Activated CD4-positive, alpha-beta memory T cell treated with anti-CD3 and anti-CD28 coated beads for 36 hours (primary cell): Measurements from ENCODE around the gene TARDBP. TPM values are rescaled to one million over a fixed set of nuclear protein-coding genes. Genes with fewer than 3 reads are reported as not detected.
"Not testable (repeated sequence)": the region's sequence is repeated elsewhere in the genome, so short reads cannot be mapped to it uniquely, and the experiment has no call there.

ENCODE experiments used
- CTCF ChIA-PET: fragments of 350-600 bp; sonication (Branson Sonifier 250); formaldehyde crosslinking; loops from one replicate; lab custom pipeline; 2021; ENCODE audit warnings: antibody characterized with exemption, inconsistent platforms; lab: Charles Lee
- POLR2A ChIA-PET: fragments of 350-600 bp; sonication (Branson Sonifier 250); formaldehyde crosslinking; loops from one replicate; lab custom pipeline; 2021; ENCODE audit warnings: antibody characterized with exemption; lab: Charles Lee
- DNase-seq: peaks from one replicate; pipeline ENCODE4 v3.0.0-alpha.2; 2020
- H3K27ac Mint-ChIP-seq: one replicate; pipeline ENCODE4 v1.8.0; 2021; ENCODE audit warnings: mixed read lengths
- H3K27me3 Mint-ChIP-seq: one replicate; pipeline ENCODE4 v1.8.0; 2021; ENCODE audit warnings: mixed read lengths
- H3K36me3 Mint-ChIP-seq: one replicate; pipeline ENCODE4 v1.8.0; 2021; ENCODE audit warnings: mixed read lengths
- H3K4me1 Mint-ChIP-seq: one replicate; pipeline ENCODE4 v1.8.0; 2021; ENCODE audit warnings: low read depth, mixed read lengths
- H3K4me3 Mint-ChIP-seq: one replicate; pipeline ENCODE4 v1.8.0; 2021; ENCODE audit warnings: mild to moderate bottlenecking, mixed read lengths
- H3K9me3 Mint-ChIP-seq: one replicate; pipeline ENCODE4 v1.8.0; 2021; ENCODE audit warnings: mixed read lengths
- intact Hi-C: fragments of 100-400 bp; cut with micrococcal nuclease; formaldehyde crosslinking; loops from one replicate; pipeline ENCODE4 v1.15.1; 2023
- total RNA-seq, 2 experiments: library from RNA; stranded (reverse); gene quantifications; one replicate each; pipeline ENCODE4 v1.2.3, GENCODE V29; 2021

Gene TARDBP
- total RNA-seq, 2 experiments from 2014 or later, result 175 to 177 TPM

DNA sequence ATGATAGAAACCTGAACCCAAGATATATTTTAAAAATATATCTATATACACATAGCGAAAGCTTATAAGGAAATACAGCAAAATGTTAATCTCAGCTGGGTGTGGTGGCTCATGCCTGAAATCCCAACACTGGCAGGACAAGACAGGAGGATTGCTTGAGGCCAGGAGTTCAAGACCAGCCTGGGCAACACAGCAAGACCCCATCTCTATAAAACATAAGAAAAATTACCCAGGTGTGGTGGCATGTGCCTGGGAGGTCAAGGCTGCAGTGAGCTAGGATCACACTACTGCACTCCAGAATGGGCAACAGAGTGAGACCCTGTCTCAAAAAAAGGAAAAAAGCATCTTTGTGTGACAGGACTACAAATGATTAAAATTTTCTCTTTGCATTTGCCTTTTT, 53.3 kb downstream of the TARDBP start:
- Mint-ChIP-seq H3K4me3 (no peak overlapping the region), H3K9me3 (no peaks in the 10 kb centered on the region), H3K27me3 (no peaks in the 10 kb centered on the region), H3K36me3 (peaks cover 45% of the 10 kb centered on the region), H3K27ac (no peak overlapping the region), H3K4me1 (peaks cover 27% of the 10 kb centered on the region)
- POLR2A ChIA-PET, result no interaction called here
- intact Hi-C loops, result loop anchor here (10.0 kb wide), 1 partner anchor 199 kb away; the partner anchor contains the start of gene MTOR
- CTCF ChIA-PET, result interaction anchor here (8.2 kb wide), 1 partner anchor 29 kb away, joined by 85 read pairs; no protein-coding TSS in a partner anchor
- no peak for DNase-seq

DNA sequence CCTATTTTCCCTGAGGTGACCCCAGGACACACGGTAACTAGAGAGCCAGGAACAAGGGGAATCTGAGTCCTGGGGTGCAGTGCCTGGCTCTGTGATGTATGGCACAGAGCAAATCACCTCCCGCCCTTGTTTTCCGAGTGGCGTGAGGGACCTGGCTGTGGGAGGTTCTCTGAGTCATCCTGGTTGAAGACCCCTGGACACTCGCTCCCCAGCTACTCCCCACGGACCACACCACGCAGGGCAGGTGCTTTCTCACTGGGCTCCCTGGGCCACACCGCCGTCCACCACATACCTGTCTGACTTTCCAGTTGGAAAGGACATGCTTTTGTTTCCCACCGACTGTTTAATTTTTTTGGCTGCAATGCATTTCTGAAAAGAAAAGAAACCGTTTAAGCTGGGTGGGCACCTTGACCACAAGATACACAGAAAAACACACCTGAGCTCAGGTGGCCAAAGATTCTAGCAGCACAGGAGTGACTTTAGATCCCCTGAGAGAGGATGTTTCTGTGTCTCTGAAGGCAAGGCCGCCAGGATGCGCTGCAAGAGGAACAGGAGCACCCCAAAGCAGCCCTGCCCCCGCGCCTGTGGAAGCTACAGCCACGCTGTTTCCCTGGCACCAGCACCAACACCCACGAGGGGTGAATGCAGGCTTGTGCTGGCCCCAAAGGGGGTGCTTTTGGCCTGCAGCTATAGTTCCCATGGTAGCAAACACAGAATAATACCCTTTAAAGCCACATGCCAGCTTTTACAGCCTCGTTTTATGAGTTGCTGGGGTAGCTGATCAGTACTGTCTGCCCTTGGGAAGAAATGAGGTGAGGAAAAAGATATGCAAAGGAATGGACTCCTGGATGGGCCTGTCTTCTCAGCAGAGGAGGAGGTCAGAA, 55.5 kb downstream of the TARDBP start:
- H3K36me3 Mint-ChIP-seq, result peaks cover 58% of the 10 kb centered on the region
- DNase-seq, result no peak
- POLR2A ChIA-PET, result no interaction called here

DNA sequence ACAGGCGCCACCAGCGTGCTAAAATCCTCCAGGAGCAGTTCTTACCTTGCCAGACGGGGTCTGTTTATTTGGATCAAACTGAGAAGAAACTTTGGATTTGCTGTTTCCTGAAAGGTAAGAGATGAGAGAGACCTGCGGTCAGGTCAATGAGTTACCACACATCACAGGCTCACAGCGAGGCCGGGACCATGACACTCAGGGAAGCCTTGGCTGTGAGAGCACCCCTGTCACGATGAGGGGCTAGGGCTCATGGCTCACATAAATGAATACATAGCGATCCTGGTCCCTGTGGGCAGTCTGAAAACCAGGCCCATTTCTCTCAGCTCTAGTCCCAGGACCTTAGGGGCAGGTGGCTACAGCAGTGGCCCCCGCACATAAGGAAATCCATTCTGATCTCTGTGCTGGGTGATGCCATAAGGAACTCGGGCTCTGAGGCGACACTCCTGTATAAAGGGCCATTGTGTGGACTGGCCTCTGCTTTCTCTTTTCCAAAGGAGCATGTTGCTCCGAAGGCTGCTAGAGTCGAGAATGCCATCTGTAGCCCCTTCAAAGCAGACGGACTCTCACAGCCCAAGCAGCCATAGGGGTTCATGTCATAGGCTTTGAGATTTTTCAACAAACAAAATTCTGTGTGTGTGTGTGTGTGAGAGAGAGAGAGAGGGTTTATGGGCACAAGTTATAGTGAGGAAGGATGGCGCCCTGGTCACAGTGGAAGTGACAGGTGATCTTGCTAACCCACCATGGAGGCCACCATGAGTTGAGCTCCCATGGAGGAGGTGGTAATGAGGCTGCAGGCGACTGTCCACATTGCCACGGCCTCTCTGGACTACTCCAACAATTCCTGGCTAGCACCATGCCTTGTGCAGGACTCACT, 56.4 kb downstream of the TARDBP start:
- H3K36me3 Mint-ChIP-seq, result peaks cover 59% of the 10 kb centered on the region
- POLR2A ChIA-PET, result no interaction called here
- intact Hi-C loops, result loop anchor here (10.0 kb wide), 1 partner anchor 196 kb away; the partner anchor contains the start of gene MTOR
- peaks cover under 1% of the 10 kb centered on the region for H3K4me1 Mint-ChIP-seq
- H3K4me3 Mint-ChIP-seq, result no peak overlapping the region
- no peak overlapping the region for H3K27ac Mint-ChIP-seq
- CTCF ChIA-PET, result interaction anchor here (1.2 to 2.6 kb wide), 3 partner anchors 8 to 31 kb away, joined by 4 to 10 read pairs (median 5); partner anchors contain the start of gene SRM
- H3K27me3 Mint-ChIP-seq, result no peaks in the 10 kb centered on the region
- DNase-seq, result no peak
- H3K9me3 Mint-ChIP-seq, result no peaks in the 10 kb centered on the region

More for the DNA sequence above, 55.5 kb downstream of the TARDBP start:
- H3K4me1 Mint-ChIP-seq, result peaks cover 9% of the 10 kb centered on the region
- no peak overlapping the region for H3K4me3 Mint-ChIP-seq
- no peak overlapping the region for H3K27ac Mint-ChIP-seq
- no peaks in the 10 kb centered on the region for H3K9me3 Mint-ChIP-seq
- no peaks in the 10 kb centered on the region for H3K27me3 Mint-ChIP-seq
- CTCF ChIA-PET, result interaction anchor here (1.2 kb wide), 1 partner anchor 30 kb away, joined by 5 read pairs; no protein-coding TSS in a partner anchor
- intact Hi-C loops, result loop anchor here (10.0 kb wide), 1 partner anchor 197 kb away; the partner anchor contains the start of gene MTOR

DNA sequence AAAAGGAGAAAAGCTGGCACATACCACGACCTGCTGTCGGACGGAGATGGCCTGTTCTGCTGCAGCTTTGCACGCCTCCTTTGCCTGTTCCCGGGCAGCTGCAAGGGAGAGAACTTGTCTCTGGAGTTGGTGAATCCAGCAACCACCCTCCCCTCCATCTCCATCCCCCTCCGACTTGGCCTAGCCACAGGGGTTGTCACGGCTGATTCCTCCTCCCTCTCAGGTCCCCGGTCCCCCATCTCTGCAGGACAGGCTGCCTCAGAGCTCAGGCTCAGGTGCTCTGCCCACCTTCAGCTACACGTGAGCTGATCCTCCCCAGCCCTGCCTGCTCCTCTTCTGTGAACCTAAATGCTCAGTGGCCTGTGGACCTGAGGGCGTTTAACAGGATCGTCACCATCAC, 58.4 kb downstream of the TARDBP start:
- intact Hi-C loops, result no loop called here
- no peak for DNase-seq
- Mint-ChIP-seq H3K4me1 (peaks cover 2% of the 10 kb centered on the region), H3K4me3 (no peak overlapping the region), H3K27ac (no peak overlapping the region), H3K9me3 (no peaks in the 10 kb centered on the region), H3K36me3 (peaks cover 55% of the 10 kb centered on the region), H3K27me3 (no peaks in the 10 kb centered on the region)
- POLR2A ChIA-PET, result interaction anchor here (1.3 kb wide), 1 partner anchor 10 kb away, joined by 4 read pairs; the partner anchor contains the start of gene SRM
- CTCF ChIA-PET, result interaction anchor here (0.6 to 2.6 kb wide), 2 partner anchors 28 to 33 kb away, joined by 4 to 10 read pairs; no protein-coding TSS in a partner anchor

DNA sequence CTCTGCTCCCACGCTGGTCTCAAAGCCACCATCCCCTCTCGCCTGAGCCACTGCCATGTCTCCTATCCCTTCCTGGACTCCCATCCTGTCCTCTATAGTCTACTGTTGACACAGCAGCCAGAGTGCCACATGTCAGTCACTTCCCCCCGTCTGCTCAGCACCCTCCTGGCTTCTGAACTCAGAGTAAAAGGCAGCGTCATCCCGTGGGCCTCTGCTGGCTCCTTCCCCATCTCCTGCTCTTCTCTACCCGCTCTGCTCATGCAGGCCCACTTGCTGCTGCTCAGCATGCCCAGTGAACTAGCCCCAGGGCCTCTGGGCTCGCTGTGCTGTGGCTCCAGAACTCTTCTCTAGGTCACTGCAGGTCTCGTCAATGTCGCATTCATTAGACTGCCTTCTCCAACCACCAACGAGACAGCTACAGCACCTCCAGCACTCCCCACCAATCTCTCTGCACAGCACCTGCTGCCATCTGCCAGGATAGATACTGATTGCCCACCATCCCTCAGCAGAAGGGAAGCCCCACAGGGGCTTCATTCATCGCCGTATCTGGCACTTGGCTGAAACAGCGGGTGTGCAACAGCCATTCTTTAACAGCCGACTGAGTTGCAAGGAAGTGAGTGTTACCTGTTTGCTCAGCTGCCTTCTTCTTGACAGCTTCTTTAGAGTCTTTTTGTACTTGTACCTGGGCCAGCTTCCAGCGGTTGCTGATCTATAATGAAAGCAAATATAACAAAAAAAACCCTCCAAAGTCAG, 59.2 kb downstream of the TARDBP start:
- intact Hi-C loops, result no loop called here
- POLR2A ChIA-PET, result interaction anchor here (1.3 kb wide), 1 partner anchor 11 kb away, joined by 4 read pairs; the partner anchor contains the start of gene SRM
- Mint-ChIP-seq H3K4me3 (no peak overlapping the region), H3K36me3 (peaks cover 55% of the 10 kb centered on the region), H3K27me3 (no peaks in the 10 kb centered on the region), H3K9me3 (no peaks in the 10 kb centered on the region), H3K4me1 (peaks cover 2% of the 10 kb centered on the region), H3K27ac (no peak overlapping the region)
- DNase-seq, result no peak
- CTCF ChIA-PET, result interaction anchor here (2.6 kb wide), 1 partner anchor 34 kb away, joined by 10 read pairs; no protein-coding TSS in a partner anchor

GRCh38 chr1:11072216-11072917, 59.9 kb downstream of the TARDBP start:
- Mint-ChIP-seq H3K4me3 (no peak overlapping the region), H3K27me3 (no peaks in the 10 kb centered on the region), H3K27ac (no peak overlapping the region), H3K4me1 (peaks cover 2% of the 10 kb centered on the region), H3K36me3 (peaks cover 55% of the 10 kb centered on the region), H3K9me3 (no peaks in the 10 kb centered on the region)
- no peak for DNase-seq
- CTCF ChIA-PET, result interaction anchor here (2.4 kb wide), 1 partner anchor 35 kb away, joined by 16 read pairs; no protein-coding TSS in a partner anchor
- intact Hi-C loops, result no loop called here
- POLR2A ChIA-PET, result interaction anchor here (1.3 kb wide), 1 partner anchor 12 kb away, joined by 4 read pairs; the partner anchor contains the start of gene SRM

- CTCF ChIA-PET, result interaction anchor here (2.4 kb wide), 1 partner anchor 36 kb away, joined by 16 read pairs; no protein-coding TSS in a partner anchor
- H3K4me1 Mint-ChIP-seq, H3K27me3 Mint-ChIP-seq, H3K4me3 Mint-ChIP-seq, intact Hi-C loops, H3K9me3 Mint-ChIP-seq: not testable (repeated sequence)
- peaks cover 53% of the 10 kb centered on the region for H3K36me3 Mint-ChIP-seq
- DNase-seq, result peak; percentile 46
- H3K27ac Mint-ChIP-seq, result peak overlapping the region; percentile 33
- POLR2A ChIA-PET, result interaction anchor here (0.7 kb wide), 1 partner anchor 1046 kb away, joined by 3 read pairs; no protein-coding TSS in a partner anchor
Observed at GRCh38 chr1:11073398-11073797, 60.9 kb downstream of the TARDBP start.

Other genes with a start within 250 kb of the TARDBP start
- 1 to 10 TPM; 5.5 to 6.3 TPM for gene CASZ1, start 216.0 kb upstream of the TARDBP start, total RNA-seq
- gene MASP2, start 34.6 kb downstream of the TARDBP start, total RNA-seq, result not detected
- gene SRM, start 47.4 kb downstream of the TARDBP start, total RNA-seq, result 100 to 1,000 TPM; 159 to 164 TPM
- 10 to 100 TPM; 62.1 to 70.0 TPM for gene EXOSC10, start 87.2 kb downstream of the TARDBP start, total RNA-seq
- not detected for gene ANGPTL7, start 176.7 kb downstream of the TARDBP start, total RNA-seq
- gene MTOR, start 249.9 kb downstream of the TARDBP start, total RNA-seq, result 10 to 100 TPM; 35.8 to 39.4 TPM